Lower leg skin (tissue), 3 donors: Measurements from ENCODE around the gene VANGL2.

Source experiments
- POLR2A ChIP-seq, 2 donors: fragments of 450-650 bp; IDR thresholded peaks; one replicate each; pipeline ENCODE4 v1.6.1; 2016 to 2017; ENCODE audit warnings: antibody characterized with exemption in 2 of 2, mild to moderate bottlenecking in 1 of 2, moderate library complexity in 1 of 2
- TF ChIP-seq, protein P1 (sequence below), 3 donors: fragments of 450-650 bp; IDR thresholded peaks; one replicate each; pipeline ENCODE4 v1.5.1; 2016; ENCODE audit warnings: antibody characterized with exemption in 3 of 3, mild to moderate bottlenecking in 3 of 3, moderate library complexity in 2 of 3

DNA sequence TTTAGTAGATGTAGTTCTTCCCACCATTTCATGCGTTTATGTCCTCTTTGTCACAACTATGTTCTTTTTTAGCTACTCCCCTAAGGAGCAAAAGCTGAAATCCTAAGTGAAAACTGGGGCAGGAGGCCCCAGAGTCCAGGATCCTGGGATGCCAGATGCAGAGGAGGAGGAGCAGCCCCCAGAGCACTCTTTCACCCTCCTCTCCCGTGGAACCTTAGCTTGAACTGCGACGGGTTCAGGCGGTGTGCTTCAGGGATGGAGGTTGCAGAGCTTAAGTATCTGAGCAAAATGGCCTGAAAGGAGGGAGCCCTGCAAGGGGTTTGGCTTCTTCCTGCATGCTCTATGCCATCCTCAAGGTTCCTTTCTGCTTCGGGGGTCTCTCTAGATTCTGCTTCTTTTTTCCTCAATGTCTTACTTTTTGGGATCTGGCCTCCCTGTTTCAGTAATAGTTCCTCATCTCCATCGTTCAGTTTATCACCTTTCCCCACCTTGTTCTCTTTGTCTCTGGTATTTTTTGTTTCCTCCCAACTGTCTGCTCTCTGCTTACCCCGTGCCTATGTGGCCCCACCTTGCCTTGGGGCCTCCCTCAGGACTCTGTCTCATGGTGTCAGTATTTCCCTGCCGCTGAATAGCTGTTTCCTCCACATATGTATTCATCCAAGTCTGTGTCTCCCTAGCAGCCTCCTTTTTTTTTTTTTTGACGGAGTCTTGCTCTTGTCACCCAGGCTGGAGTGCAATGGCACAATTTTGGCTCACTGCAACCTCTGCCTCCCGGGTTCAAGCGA is 36.2 kb upstream of the VANGL2 start:
- TF ChIP-seq, protein P1, sequence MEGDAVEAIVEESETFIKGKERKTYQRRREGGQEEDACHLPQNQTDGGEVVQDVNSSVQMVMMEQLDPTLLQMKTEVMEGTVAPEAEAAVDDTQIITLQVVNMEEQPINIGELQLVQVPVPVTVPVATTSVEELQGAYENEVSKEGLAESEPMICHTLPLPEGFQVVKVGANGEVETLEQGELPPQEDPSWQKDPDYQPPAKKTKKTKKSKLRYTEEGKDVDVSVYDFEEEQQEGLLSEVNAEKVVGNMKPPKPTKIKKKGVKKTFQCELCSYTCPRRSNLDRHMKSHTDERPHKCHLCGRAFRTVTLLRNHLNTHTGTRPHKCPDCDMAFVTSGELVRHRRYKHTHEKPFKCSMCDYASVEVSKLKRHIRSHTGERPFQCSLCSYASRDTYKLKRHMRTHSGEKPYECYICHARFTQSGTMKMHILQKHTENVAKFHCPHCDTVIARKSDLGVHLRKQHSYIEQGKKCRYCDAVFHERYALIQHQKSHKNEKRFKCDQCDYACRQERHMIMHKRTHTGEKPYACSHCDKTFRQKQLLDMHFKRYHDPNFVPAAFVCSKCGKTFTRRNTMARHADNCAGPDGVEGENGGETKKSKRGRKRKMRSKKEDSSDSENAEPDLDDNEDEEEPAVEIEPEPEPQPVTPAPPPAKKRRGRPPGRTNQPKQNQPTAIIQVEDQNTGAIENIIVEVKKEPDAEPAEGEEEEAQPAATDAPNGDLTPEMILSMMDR (IDR thresholded peaks at IDR 0.05) = no peak
- no peak for TF ChIP-seq POLR2A (IDR thresholded peaks at IDR 0.05)
